ACC112 (cell line): Measurements from ENCODE around the gene CHTOP.
"Not testable (repeated sequence)": the region's sequence is repeated elsewhere in the genome, so short reads cannot be mapped to it uniquely, and the experiment has no call there.

ENCODE experiments used
- H2AFZ ChIP-seq: fragments of 200-600 bp; sonication (generic); one replicate; pipeline ENCODE4 v1.6.0; 2017; ENCODE audit warnings: antibody characterized with exemption, low read length; ENCODE audit not compliant: unreplicated experiment
- H3K27ac ChIP-seq: fragments of 200-600 bp; sonication (generic); 2 replicates; pipeline ENCODE4 v1.5.1; 2014; ENCODE audit warnings: low read depth, mild to moderate bottlenecking, antibody characterized with exemption, low read length, moderate library complexity
- H3K27me3 ChIP-seq: fragments of 200-600 bp; sonication (generic); 2 replicates; pipeline ENCODE4 v1.6.1; 2014; ENCODE audit warnings: mild to moderate bottlenecking, antibody characterized with exemption, low read length, moderate library complexity, mixed read lengths; ENCODE audit not compliant: insufficient read depth
- H3K36me3 ChIP-seq: fragments of 200-600 bp; sonication (generic); 2 replicates; pipeline ENCODE4 v1.6.1; 2016; ENCODE audit warnings: mild to moderate bottlenecking, antibody characterized with exemption, low read length, moderate library complexity, mixed read lengths; ENCODE audit not compliant: insufficient read depth
- H3K4me1 ChIP-seq: fragments of 200-600 bp; sonication (generic); one replicate; pipeline ENCODE4 v1.6.1; 2016; ENCODE audit warnings: low read length, mixed read lengths; ENCODE audit not compliant: insufficient read depth, unreplicated experiment, control insufficient read depth
- H3K4me3 ChIP-seq: fragments of 200-600 bp; sonication (generic); 2 replicates; pipeline ENCODE4 v1.5.1; 2014; ENCODE audit warnings: mild to moderate bottlenecking, low read depth, low read length
- H3K79me2 ChIP-seq: fragments of 200-600 bp; sonication (generic); one replicate; pipeline ENCODE4 v1.6.0; 2016; ENCODE audit warnings: low read length; ENCODE audit not compliant: control insufficient read depth, unreplicated experiment, insufficient read depth

CHTOP gene

DNA sequence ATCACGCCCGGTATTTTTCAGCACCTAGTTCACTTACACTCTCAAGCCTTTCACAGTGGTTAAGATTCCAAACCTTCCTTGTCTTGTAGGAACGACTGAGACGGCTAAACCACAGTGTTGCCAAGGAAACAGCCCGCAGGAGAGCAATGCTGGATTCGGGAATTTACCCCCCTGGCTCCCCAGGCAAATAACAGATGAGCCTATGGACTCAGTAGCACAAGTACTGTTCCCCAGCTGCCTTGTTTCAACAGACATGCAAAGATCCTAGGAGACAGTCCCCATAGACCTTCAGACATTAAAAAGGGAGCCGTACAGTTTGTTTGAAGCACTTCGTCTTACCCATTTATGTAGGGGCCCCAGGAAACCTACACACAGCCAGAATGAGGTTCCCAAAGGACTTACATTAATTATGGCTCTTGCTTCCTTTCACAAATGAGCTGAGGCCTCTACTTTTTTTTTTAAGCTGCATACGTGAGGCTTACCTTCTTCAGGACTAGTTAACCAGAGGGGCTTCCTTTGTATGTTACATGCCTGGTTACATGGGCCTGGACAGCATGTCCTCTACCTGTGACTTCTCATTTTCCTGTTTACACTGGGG is 27.3 kb downstream of the CHTOP start:
- no peak overlapping the region for H3K4me3 ChIP-seq
- no peaks in the 10 kb centered on the region for H3K27me3 ChIP-seq
- no peak overlapping the region for H2AFZ ChIP-seq
- peaks cover 28% of the 10 kb centered on the region for H3K36me3 ChIP-seq
- peaks cover 22% of the 10 kb centered on the region for H3K4me1 ChIP-seq
- H3K79me2 ChIP-seq: peaks cover 14% of the 10 kb centered on the region
- no peak overlapping the region for H3K27ac ChIP-seq

DNA sequence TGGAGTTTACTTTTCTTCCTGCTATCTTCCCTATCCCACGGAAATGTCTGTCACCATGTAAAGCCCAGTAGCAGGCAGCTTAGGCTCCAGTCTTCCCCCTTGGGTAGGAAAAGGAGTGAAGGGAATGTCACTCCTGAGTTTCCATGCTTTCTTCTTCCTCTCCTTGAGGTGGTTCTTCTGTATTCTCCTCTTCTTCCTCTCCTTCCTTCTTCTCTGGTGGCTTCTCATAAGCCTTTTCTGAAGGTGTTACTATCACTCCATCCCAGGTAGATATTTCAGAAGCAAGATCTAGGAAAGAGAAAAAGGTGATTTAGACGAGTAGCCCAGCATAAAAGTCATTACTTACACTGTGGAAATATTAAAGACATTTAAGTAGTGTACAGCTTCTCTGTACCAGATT is 28.4 kb downstream of the CHTOP start:
- peaks cover 28% of the 10 kb centered on the region for H3K36me3 ChIP-seq
- no peak overlapping the region for H3K4me3 ChIP-seq
- peaks cover 22% of the 10 kb centered on the region for H3K4me1 ChIP-seq
- peak overlapping the region; percentile 14; the same call in 1 of the 2 replicates for H3K27ac ChIP-seq
- peaks cover 14% of the 10 kb centered on the region for H3K79me2 ChIP-seq
- H3K27me3 ChIP-seq: no peaks in the 10 kb centered on the region
- H2AFZ ChIP-seq: no peak overlapping the region

DNA sequence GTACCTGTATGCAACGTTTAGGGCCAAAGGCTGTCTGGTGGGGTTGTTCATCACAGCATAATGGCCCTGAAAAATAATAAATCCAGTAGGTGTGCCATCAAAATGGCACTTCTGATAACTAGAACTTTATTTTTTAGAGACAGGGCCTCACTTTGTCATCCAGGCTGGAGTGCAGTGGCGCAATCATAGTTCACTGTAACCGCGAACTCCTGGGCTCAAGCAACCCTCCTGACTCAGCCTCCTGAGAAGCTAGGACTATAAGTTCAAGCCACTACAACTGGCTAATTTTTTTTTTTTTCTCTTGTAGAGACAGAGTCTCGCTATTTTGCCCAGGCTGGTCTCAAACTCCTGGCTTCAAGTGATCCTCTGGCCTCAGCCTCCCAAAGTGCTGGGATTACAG is 29.3 kb downstream of the CHTOP start:
- peaks cover 19% of the 10 kb centered on the region for H3K79me2 ChIP-seq
- no peak overlapping the region for H3K4me3 ChIP-seq
- H2AFZ ChIP-seq: no peak overlapping the region
- H3K27ac ChIP-seq: peak overlapping the region; percentile 72
- peaks cover 22% of the 10 kb centered on the region for H3K4me1 ChIP-seq
- H3K36me3 ChIP-seq: peaks cover 34% of the 10 kb centered on the region
- no peaks in the 10 kb centered on the region for H3K27me3 ChIP-seq

DNA sequence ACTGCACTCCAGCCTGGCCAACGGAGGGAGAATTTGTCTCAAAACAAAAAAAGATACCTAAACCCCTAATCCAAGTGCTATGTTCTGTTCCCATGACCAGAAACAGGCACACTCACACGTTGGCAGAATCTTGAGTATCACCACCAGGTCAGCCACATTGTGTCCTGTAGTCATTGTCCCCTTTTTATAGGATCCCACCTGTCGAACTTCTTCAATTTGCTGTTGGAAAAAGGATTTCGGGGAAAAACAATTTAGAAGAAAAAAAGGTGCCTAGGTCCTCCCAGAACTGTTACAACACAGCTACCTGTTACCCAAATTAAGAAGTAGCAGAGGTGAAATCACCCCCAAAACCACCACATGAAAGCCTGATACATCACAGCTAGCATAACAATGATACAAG is 33.6 kb downstream of the CHTOP start:
- Histone ChIP-seq H3K4me1 (peaks cover 23% of the 10 kb centered on the region), H3K27ac (no peak overlapping the region), H3K4me3 (no peak overlapping the region), H2AFZ (no peak overlapping the region), H3K27me3 (no peaks in the 10 kb centered on the region), H3K79me2 (peaks cover 31% of the 10 kb centered on the region), H3K36me3 (peaks cover 42% of the 10 kb centered on the region)

DNA sequence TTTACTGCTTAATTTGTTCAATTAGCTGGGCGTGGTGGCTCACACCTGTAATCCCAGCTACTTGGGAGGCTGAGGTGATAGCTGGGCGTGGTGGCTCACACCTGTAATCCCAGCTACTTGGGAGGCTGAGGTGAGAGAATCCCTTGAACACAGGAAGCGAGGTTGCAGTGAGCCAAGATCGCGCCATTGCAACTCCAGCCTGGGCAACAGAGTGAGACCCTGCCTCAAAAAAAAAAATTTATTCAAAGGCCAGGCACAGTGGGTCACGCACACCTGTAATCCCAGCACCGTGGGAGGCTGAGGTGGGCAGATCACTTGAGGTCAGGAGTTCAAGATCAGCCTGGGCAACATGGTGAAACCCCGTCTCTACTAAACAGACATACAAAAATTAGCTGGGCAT is 34.8 kb downstream of the CHTOP start:
- Histone ChIP-seq H3K4me1 (peaks cover 14% of the 10 kb centered on the region), H3K79me2 (peaks cover 31% of the 10 kb centered on the region), H3K36me3 (peaks cover 35% of the 10 kb centered on the region)
- not testable (repeated sequence) for H2AFZ ChIP-seq, H3K27ac ChIP-seq, H3K4me3 ChIP-seq, H3K27me3 ChIP-seq

DNA sequence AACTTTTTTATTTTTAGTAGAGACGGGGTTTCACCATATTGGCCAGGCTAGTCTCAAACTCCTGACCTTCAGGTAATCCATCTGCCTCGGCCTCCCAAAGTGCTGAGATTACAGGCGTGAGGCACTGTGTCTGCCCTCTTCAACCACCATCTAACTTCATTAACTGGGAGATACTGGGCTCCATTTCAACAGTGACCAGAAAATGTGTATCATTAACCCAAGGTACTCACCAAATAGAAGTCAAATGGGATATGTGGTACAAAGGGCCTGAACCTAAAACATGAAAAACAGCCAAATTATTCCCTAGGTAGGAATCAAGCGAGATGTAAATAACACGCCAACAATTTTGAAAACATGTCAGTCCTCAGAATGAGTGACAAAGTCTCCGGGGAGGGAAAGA is 35.7 kb downstream of the CHTOP start:
- no peak overlapping the region for H2AFZ ChIP-seq
- no peaks in the 10 kb centered on the region for H3K27me3 ChIP-seq
- no peak overlapping the region for H3K27ac ChIP-seq
- peaks cover 8% of the 10 kb centered on the region for H3K4me1 ChIP-seq
- peaks cover 29% of the 10 kb centered on the region for H3K36me3 ChIP-seq
- peak overlapping the region; percentile 94 for H3K4me3 ChIP-seq
- peaks cover 31% of the 10 kb centered on the region for H3K79me2 ChIP-seq

DNA sequence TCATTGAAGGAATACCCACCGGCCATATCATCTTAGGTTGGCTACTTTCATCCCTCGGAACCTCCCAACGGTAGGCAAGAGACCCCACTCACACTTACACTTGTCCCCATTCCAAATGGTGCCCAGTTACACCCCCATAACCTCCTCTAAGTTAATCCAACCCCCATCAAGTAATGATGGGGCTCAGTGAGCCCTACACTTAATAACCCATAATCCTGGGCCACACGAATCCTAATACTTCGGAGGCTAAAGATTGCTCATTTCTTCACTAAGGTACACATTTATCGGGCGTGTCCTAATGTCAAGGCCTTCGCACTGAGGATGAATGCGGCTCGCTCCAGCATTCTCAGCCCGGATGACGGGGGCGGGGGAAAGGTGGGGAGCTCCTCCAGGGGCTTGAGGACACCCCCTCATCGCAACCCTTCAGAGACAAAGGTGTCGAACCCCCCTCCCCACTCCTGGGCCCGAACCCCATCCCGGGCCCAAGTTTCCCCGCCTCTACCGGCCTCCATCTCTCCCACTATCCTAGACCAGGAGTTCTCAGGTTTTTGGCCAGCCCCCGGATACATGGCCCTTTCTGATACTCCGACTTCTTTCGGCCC is 36.5 kb downstream of the CHTOP start:
- Histone ChIP-seq H3K4me3 (peak overlapping the region; percentile 94), H3K36me3 (peaks cover 22% of the 10 kb centered on the region), H3K27me3 (no peaks in the 10 kb centered on the region), H3K79me2 (peaks cover 31% of the 10 kb centered on the region), H3K27ac (peak overlapping the region; percentile 64; the same call in 1 of the 2 replicates), H3K4me1 (peaks cover 8% of the 10 kb centered on the region), H2AFZ (peak overlapping the region; percentile 61)

DNA sequence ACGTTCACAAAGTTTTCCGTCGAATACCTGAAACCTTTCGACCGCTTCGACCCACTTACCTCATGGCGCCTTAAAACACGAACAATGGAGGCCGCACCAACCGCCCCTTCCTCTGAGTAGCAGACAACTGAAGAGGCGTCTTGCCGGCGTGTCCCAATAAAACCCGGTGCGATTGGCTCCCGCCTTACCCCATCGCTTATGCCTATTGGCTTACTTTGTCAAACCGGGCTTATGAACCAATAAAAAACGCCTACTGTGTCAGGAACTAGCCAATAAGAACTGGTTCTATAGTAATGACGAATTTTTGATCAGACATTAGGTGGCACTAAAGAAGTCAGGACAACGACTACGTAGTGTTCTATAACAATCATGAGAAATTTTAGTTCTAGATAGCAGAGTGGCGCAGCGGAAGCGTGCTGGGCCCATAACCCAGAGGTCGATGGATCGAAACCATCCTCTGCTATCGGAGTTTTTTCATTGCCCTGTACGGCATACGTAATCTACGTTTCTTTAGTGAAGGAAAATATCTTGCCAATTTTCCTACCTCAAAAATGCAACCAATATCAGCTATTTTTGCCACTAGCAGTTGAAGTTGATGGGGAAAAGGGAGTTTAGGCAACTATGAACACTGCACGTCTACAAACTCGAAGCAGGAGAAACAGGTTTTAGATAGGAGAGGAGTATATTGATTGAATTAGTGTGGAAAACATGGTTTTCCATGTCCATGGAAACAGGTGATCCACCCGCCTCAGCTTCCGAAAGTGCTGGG is 37.2 kb downstream of the CHTOP start, which contains the start of gene ILF2:
Gene ILF2, minus strand, starts transcription at position 135 of the 769 bp plus-strand sequence. Its CDS starts 71 bp downstream, at position 64.
- peak within 1 kb of the TSS; percentile 84 for H3K27ac ChIP-seq
- peaks cover 31% of the 10 kb centered on the region for H3K79me2 ChIP-seq
- H3K4me1 ChIP-seq: peaks cover 8% of the 10 kb centered on the region
- H3K27me3 ChIP-seq: no peaks in the 10 kb centered on the region
- peak within 1 kb of the TSS; percentile 61 for H2AFZ ChIP-seq
- H3K36me3 ChIP-seq: peaks cover 18% of the 10 kb centered on the region
- H3K4me3 ChIP-seq: peak within 1 kb of the TSS; percentile 94

DNA sequence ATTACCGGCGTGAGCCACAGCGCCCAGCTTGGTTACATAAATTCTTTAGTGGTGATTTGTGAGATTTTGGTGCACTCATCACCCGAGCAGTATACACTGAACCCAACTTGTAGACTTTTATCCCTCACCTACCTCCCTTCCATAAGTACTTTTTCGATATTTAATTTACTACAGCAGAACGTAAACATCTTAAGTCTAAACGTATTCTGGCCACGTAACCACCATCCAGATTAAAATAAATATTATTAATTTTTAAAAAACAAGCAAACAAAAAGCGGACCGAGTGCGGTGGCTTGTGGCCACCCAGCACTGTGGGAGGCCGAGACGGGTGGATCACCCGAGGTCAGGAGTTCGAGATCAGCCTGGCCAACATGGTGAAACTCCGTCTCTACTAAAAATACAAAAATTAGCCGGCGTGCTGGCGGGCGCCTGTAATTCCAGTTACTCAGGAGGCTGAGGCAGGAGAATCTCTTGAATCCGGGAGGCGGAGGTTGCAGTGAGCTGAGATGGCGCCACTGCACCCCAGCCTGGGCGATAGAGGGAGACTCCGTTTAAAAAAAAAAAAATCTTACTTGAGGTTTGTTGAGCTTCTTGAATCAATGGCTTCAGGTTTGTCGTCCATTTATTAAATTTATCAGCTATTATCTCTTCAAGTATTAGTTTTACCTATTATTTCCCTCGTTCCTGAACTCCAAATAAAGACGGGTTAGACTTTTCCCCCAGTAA is 37.9 kb downstream of the CHTOP start:
- H3K27me3 ChIP-seq, H3K4me1 ChIP-seq: not testable (repeated sequence)
- Histone ChIP-seq H3K36me3 (peaks cover 18% of the 10 kb centered on the region), H2AFZ (peak overlapping the region; percentile 88), H3K27ac (peak overlapping the region; percentile 84), H3K79me2 (peaks cover 31% of the 10 kb centered on the region), H3K4me3 (peak overlapping the region; percentile 74)

DNA sequence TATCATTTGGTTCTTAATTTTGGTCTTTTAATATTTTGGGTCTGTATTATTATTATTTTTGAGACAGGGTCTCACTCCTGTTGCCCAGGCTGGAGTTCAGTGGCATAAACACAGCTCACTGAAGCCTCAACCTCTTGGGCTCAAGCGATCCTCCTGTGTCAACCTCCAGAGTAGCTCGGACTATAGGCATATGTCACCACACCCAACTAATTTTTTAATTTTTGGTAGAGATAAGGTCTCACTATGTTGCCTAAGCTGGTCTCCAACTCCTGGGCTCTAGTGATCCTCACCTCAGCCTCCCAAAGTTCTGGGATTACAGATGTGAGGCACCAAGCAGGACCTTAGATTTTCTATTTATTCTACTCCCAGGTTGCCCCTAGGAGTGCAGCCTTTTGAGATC is 39.6 kb downstream of the CHTOP start:
- Histone ChIP-seq H3K4me1 (peaks cover 8% of the 10 kb centered on the region), H3K4me3 (no peak overlapping the region), H2AFZ (no peak overlapping the region), H3K27ac (no peak overlapping the region), H3K36me3 (peaks cover 9% of the 10 kb centered on the region), H3K27me3 (peaks cover 7% of the 10 kb centered on the region; the same call in 1 of the 2 replicates), H3K79me2 (peaks cover 23% of the 10 kb centered on the region)
